ENCODE results near the gene SPDYC. TPM values are rescaled to one million over a fixed set of nuclear protein-coding genes. Genes with fewer than 3 reads are reported as not detected.

SPDYC gene
- total and polyA plus RNA-seq, 2 donors (not counting 1 experiment from before 2014, with no cell fraction given): not detected

- Histone ChIP-seq H3K27ac (ENCODE audit: insufficient read depth, low read length) (no peak overlapping the region), H3K9ac (ENCODE audit: insufficient read depth, low read length) (no peak overlapping the region), H3K79me2 (ENCODE audit: control insufficient read depth, insufficient read depth, low read length) (no peaks in the 10 kb centered on the region), H2AFZ (ENCODE audit: low read length) (no peak overlapping the region), H3K4me1 (ENCODE audit: control insufficient read depth, extremely low read depth, insufficient read depth, low read length) (no peaks in the 10 kb centered on the region), H3K9me3 (ENCODE audit: control insufficient read depth, insufficient read depth, low read depth, low read length) (no peaks in the 10 kb centered on the region), H3K4me2 (ENCODE audit: extremely low read depth, insufficient read depth, low read length) (no peak overlapping the region), H4K20me1 (ENCODE audit: control insufficient read depth, extremely low read depth, insufficient read depth, low read length) (no peaks in the 10 kb centered on the region), H3K36me3 (ENCODE audit: control insufficient read depth, insufficient read depth, low read length) (peaks cover 37% of the 10 kb centered on the region), H3K4me3 (replicated peaks in 1 of 4; ENCODE audit: control extremely low read depth in 1 of 4, insufficient read depth in 1 of 4, low read depth in 3 of 4, low read length in 4 of 4) (no peak overlapping the region), H3K27me3 (ENCODE audit: control insufficient read depth, insufficient read depth, low read length) (no peaks in the 10 kb centered on the region)
- DNase-seq (ENCODE audit: low read depth in 2 of 2): no peak
- TF ChIP-seq EZH2 (IDR thresholded peaks at IDR 0.05; ENCODE audit: low read length, missing control alignments) (no peak), CTCF (conservative IDR thresholded peaks at IDR 0.05 in 1 of 2, IDR thresholded peaks at IDR 0.05 in 1 of 2; ENCODE audit: low read depth in 1 of 2, low read length in 2 of 2) (no peak)
Measured at GRCh38 chr11:65205602-65205967, 35.6 kb downstream of the SPDYC start.

- Histone ChIP-seq H3K27ac (ENCODE audit: insufficient read depth, low read length) (no peak overlapping the region), H3K9ac (ENCODE audit: insufficient read depth, low read length) (no peak overlapping the region), H3K9me3 (ENCODE audit: control insufficient read depth, insufficient read depth, low read depth, low read length) (no peaks in the 10 kb centered on the region), H3K4me3 (replicated peaks in 1 of 4; ENCODE audit: control extremely low read depth in 1 of 4, insufficient read depth in 1 of 4, low read depth in 3 of 4, low read length in 4 of 4) (no peak overlapping the region), H2AFZ (ENCODE audit: low read length) (no peak overlapping the region), H3K4me1 (ENCODE audit: control insufficient read depth, extremely low read depth, insufficient read depth, low read length) (no peaks in the 10 kb centered on the region), H4K20me1 (ENCODE audit: control insufficient read depth, extremely low read depth, insufficient read depth, low read length) (no peaks in the 10 kb centered on the region), H3K4me2 (ENCODE audit: extremely low read depth, insufficient read depth, low read length) (no peak overlapping the region), H3K36me3 (ENCODE audit: control insufficient read depth, insufficient read depth, low read length) (peaks cover 40% of the 10 kb centered on the region), H3K79me2 (ENCODE audit: control insufficient read depth, insufficient read depth, low read length) (no peaks in the 10 kb centered on the region), H3K27me3 (ENCODE audit: control insufficient read depth, insufficient read depth, low read length) (no peaks in the 10 kb centered on the region)
- TF ChIP-seq EZH2 (IDR thresholded peaks at IDR 0.05; ENCODE audit: low read length, missing control alignments): no peak
- TF ChIP-seq CTCF (conservative IDR thresholded peaks at IDR 0.05 in 1 of 2, IDR thresholded peaks at IDR 0.05 in 1 of 2; ENCODE audit: low read depth in 1 of 2, low read length in 2 of 2): no peak
- DNase-seq (ENCODE audit: low read depth in 2 of 2): no peak
Measured at GRCh38 chr11:65206441-65206841, 36.4 kb downstream of the SPDYC start.

GRCh38 chr11:65206901-65207300 is 36.9 kb downstream of the SPDYC start:
- no peak overlapping the region for H3K27ac ChIP-seq (ENCODE audit: insufficient read depth, low read length)
- no peak for DNase-seq (ENCODE audit: low read depth in 2 of 2)
- no peaks in the 10 kb centered on the region for H4K20me1 ChIP-seq (ENCODE audit: control insufficient read depth, extremely low read depth, insufficient read depth, low read length)
- H3K9ac ChIP-seq (ENCODE audit: insufficient read depth, low read length): no peak overlapping the region
- peaks cover 40% of the 10 kb centered on the region for H3K36me3 ChIP-seq (ENCODE audit: control insufficient read depth, insufficient read depth, low read length)
- H3K79me2 ChIP-seq (ENCODE audit: control insufficient read depth, insufficient read depth, low read length): no peaks in the 10 kb centered on the region
- no peak for TF ChIP-seq EZH2 (IDR thresholded peaks at IDR 0.05; ENCODE audit: low read length, missing control alignments)
- TF ChIP-seq CTCF (conservative IDR thresholded peaks at IDR 0.05 in 1 of 2, IDR thresholded peaks at IDR 0.05 in 1 of 2; ENCODE audit: low read depth in 1 of 2, low read length in 2 of 2): no peak
- no peak overlapping the region for H3K4me2 ChIP-seq (ENCODE audit: extremely low read depth, insufficient read depth, low read length)
- H2AFZ ChIP-seq (ENCODE audit: low read length): no peak overlapping the region
- H3K4me1 ChIP-seq (ENCODE audit: control insufficient read depth, extremely low read depth, insufficient read depth, low read length): no peaks in the 10 kb centered on the region
- no peaks in the 10 kb centered on the region for H3K9me3 ChIP-seq (ENCODE audit: control insufficient read depth, insufficient read depth, low read depth, low read length)
- no peaks in the 10 kb centered on the region for H3K27me3 ChIP-seq (ENCODE audit: control insufficient read depth, insufficient read depth, low read length)
- no peak overlapping the region for H3K4me3 ChIP-seq (replicated peaks in 1 of 4; ENCODE audit: control extremely low read depth in 1 of 4, insufficient read depth in 1 of 4, low read depth in 3 of 4, low read length in 4 of 4)

All from fibroblast of lung (primary cell).